HepG2 (cell line): ENCODE results near the gene SLC5A6. TPM values are rescaled to one million over a fixed set of nuclear protein-coding genes. Genes with fewer than 3 reads are reported as not detected.
"Not testable (repeated sequence)": the region's sequence is repeated elsewhere in the genome, so short reads cannot be mapped to it uniquely, and the experiment has no call there.

ENCODE experiments used
- ATAC-seq: fragments of 200-7000 bp; cut with Tn5 transposase; 3 replicates; pipeline ENCODE4 v1.9.1; 2020; ENCODE audit warnings: mild to moderate bottlenecking, moderate library complexity
- BruUV-seq: library from RNA; stranded (reverse); fragments of 400-500 nt; replicated peaks from 2 replicates; lab custom pipeline; 2021; lab: Mats Ljungman, UMichigan
- CTCF ChIA-PET: fragments of 300-600 bp; formaldehyde crosslinking; extraction: SDS; loops from one replicate; lab custom pipeline; 2021; ENCODE audit warnings: low total read pairs, inconsistent platforms, low intra/inter-chr PET ratio; lab: Yijun Ruan, JAX
- POLR2A ChIA-PET: fragments of 350-600 bp; sonication (Branson Sonifier 250); formaldehyde crosslinking; loops from one replicate; lab custom pipeline; 2020; ENCODE audit warnings: antibody characterized with exemption, inconsistent platforms; lab: Yijun Ruan, JAX
- DNase-seq: peaks from one replicate; pipeline ENCODE4 v3.0.0-alpha.2; 2015; ENCODE audit warnings: low spot score
- FAIRE-seq: peaks from 3 replicates; lab custom pipeline; 2011; peaks lifted over from hg19 to GRCh38; lab: Jason Lieb, UNC
- H2AFZ ChIP-seq: one replicate; pipeline ENCODE4 v1.6.1; 2011; ENCODE audit warnings: low read length, inconsistent platforms
- H3K27ac ChIP-seq: fragments of 300-600 bp; 3 replicates; pipeline ENCODE4 v1.8.0; 2011; ENCODE audit warnings: mixed run types, mild to moderate bottlenecking, mixed read lengths, low read length, inconsistent platforms; ENCODE audit not compliant: insufficient read depth; ENCODE audit errors: extremely low read length
- H3K27me3 ChIP-seq, 2 experiments: fragments of 200-600 bp in 1 of 2; 2 replicates in 1 of 2; 3 replicates in 1 of 2; pipeline versions ENCODE4 v1.6.0 to v1.8.0; 2011; ENCODE audit warnings: low read length in 2 of 2, mild to moderate bottlenecking in 2 of 2, moderate library complexity in 2 of 2, inconsistent platforms in 1 of 2; ENCODE audit not compliant: insufficient read depth in 2 of 2, control insufficient read depth in 1 of 2
- H3K36me3 ChIP-seq, 2 experiments: fragments of 200-600 bp in 1 of 2; replicated peaks in 1 of 2; 2 replicates in 1 of 2; 3 replicates in 1 of 2; pipeline versions ENCODE4 v1.5.1 to v1.8.0; 2011; ENCODE audit warnings: low read length in 2 of 2, inconsistent platforms in 1 of 2; ENCODE audit not compliant: insufficient read depth in 2 of 2, control insufficient read depth in 1 of 2
- H3K4me1 ChIP-seq: 2 replicates; pipeline ENCODE4 v1.5.1; 2012; ENCODE audit warnings: low read length, inconsistent platforms; ENCODE audit not compliant: insufficient read depth
- H3K4me2 ChIP-seq: 2 replicates; pipeline ENCODE4 v1.6.0; 2011; ENCODE audit warnings: low read depth, low read length, inconsistent platforms
- H3K4me3 ChIP-seq, 3 experiments: fragments of 200-600 bp in 1 of 3; sonication (generic), shearing (Covaris generic) in 1 of 3; replicated peaks in 1 of 3; 2 replicates each; pipeline ENCODE4 v1.5.1; 2011 to 2016; ENCODE audit warnings: low read length in 3 of 3, inconsistent platforms in 2 of 3, low read depth in 2 of 3, mild to moderate bottlenecking in 2 of 3, control low read depth in 1 of 3, mixed read lengths in 1 of 3; ENCODE audit not compliant: insufficient read depth in 1 of 3
- H3K79me2 ChIP-seq: one replicate; pipeline ENCODE4 v1.6.1; 2011; ENCODE audit warnings: low read length, inconsistent platforms; ENCODE audit not compliant: insufficient read depth
- H3K9ac ChIP-seq: 2 replicates; pipeline ENCODE4 v1.6.0; 2011; ENCODE audit warnings: mild to moderate bottlenecking, low read depth, low read length, inconsistent platforms; ENCODE audit not compliant: insufficient read depth
- H3K9me3 ChIP-seq: 2 replicates; pipeline ENCODE4 v1.5.1; 2012; ENCODE audit warnings: mild to moderate bottlenecking, low read length
- H4K20me1 ChIP-seq: 2 replicates; pipeline ENCODE4 v1.6.0; 2011; ENCODE audit warnings: inconsistent platforms, mild to moderate bottlenecking, low read length, moderate library complexity; ENCODE audit not compliant: insufficient read depth
- ATRX ChIP-seq: sonication (generic); formaldehyde crosslinking; IDR thresholded peaks from 2 replicates; pipeline ENCODE4 v1.4.0; 2020; ENCODE audit warnings: missing genetic modification reagents, borderline replicate concordance
- MEF2D ChIP-seq: sonication (generic); formaldehyde crosslinking; IDR thresholded peaks from 2 replicates; pipeline ENCODE4 v1.5.1; 2020; ENCODE audit warnings: mild to moderate bottlenecking, missing genetic modification reagents
- POLR2A ChIP-seq, 2 experiments: IDR thresholded peaks; 2 replicates each; pipeline ENCODE4 v1.6.1; 2011; ENCODE audit warnings: low read depth in 2 of 2, low read length in 2 of 2, mild to moderate bottlenecking in 1 of 2, moderate library complexity in 1 of 2; ENCODE audit not compliant: insufficient read depth in 1 of 2
- SSRP1 ChIP-seq: IDR thresholded peaks from 2 replicates; pipeline ENCODE4 v1.6.1; 2016; ENCODE audit warnings: control low read depth
- ZFX ChIP-seq: sonication (generic); formaldehyde crosslinking; IDR thresholded peaks from 2 replicates; pipeline ENCODE4 v1.4.0; 2020; ENCODE audit warnings: mild to moderate bottlenecking, low read depth, missing genetic modification reagents, moderate library complexity
- ZNF121 ChIP-seq: sonication (generic); formaldehyde crosslinking; IDR thresholded peaks from 2 replicates; pipeline ENCODE4 v1.5.0; 2020; ENCODE audit warnings: mild to moderate bottlenecking, missing genetic modification reagents
- ZNF451 ChIP-seq: sonication (generic); formaldehyde crosslinking; IDR thresholded peaks from 2 replicates; pipeline ENCODE4 v1.5.0; 2020; ENCODE audit warnings: mild to moderate bottlenecking, missing genetic modification reagents
- ZNF749 ChIP-seq: sonication (generic); formaldehyde crosslinking; IDR thresholded peaks from 2 replicates; pipeline ENCODE4 v1.8.0; 2022; ENCODE audit warnings: mild to moderate bottlenecking, missing genetic modification reagents, moderate library complexity, borderline replicate concordance
- ZNF776 ChIP-seq: sonication (generic); formaldehyde crosslinking; IDR thresholded peaks from 2 replicates; pipeline ENCODE4 v1.4.0; 2020; ENCODE audit warnings: mild to moderate bottlenecking, missing genetic modification reagents
- ZSCAN22 ChIP-seq: sonication (generic); formaldehyde crosslinking; IDR thresholded peaks from 2 replicates; pipeline ENCODE4 v1.4.0; 2020; ENCODE audit warnings: mild to moderate bottlenecking, missing genetic modification reagents
- ZSCAN30 ChIP-seq: sonication (generic); formaldehyde crosslinking; IDR thresholded peaks from 2 replicates; pipeline ENCODE4 v1.5.0; 2020; ENCODE audit warnings: mild to moderate bottlenecking, missing genetic modification reagents
- WGBS: methylation state at CpG from one replicate; pipeline ENCODE4 v1.1.6; 2017; ENCODE audit warnings: low lambda C conversion rate; 5-methylcytosine and 5-hydroxymethylcytosine counted together
- in situ Hi-C: cut with HindIII; loops from 2 replicates; pipeline ENCODE4 v1.10.0; 2017; ENCODE audit warnings: low pct_unique_long_range_greater_than_20kb; ENCODE audit not compliant: extremely low pct_ligation_motif_present
- intact Hi-C: fragments of 100-400 bp; cut with micrococcal nuclease; formaldehyde crosslinking; loops from one replicate; pipeline ENCODE4 v1.10.0; 2022; ENCODE audit not compliant: unreplicated experiment
- polyA plus RNA-seq, 8 experiments: library from polyadenylated mRNA; depleted of rRNA in 3 of 8; stranded (reverse) in 7 of 8; unstranded in 1 of 8; fragments of >200 nt; fragmentation: Illumina TruSeq in 4 of 8; extraction: Trizol in 4 of 8; gene quantifications; 2 replicates each; pipeline versions ENCODE4 v1.2.1 to v1.2.3, GENCODE V29; 2011 to 2016; ENCODE audit warnings: low read depth in 4 of 8, missing spikeins in 1 of 8, mixed read lengths in 1 of 8; ENCODE audit not compliant: insufficient read depth in 1 of 8
- total RNA-seq, 5 experiments: library from RNA; depleted of rRNA; stranded (reverse); fragments of >200 nt; fragmentation: Illumina TruSeq; extraction: Trizol; gene quantifications; 2 replicates each; pipeline ENCODE4 v1.2.3, GENCODE V29; 2016; ENCODE audit warnings: low read depth in 1 of 5
- TF ChIP-seq, protein P1 (sequence below): sonication (generic); formaldehyde crosslinking; IDR thresholded peaks from 2 replicates; pipeline ENCODE4 v1.5.0; 2020; ENCODE audit warnings: mild to moderate bottlenecking, missing genetic modification reagents

SLC5A6 gene
- total and polyA plus RNA-seq, 2 of the 13 experiments (the other 11 are each of a cell fraction or from before 2014, with no cell fraction given) = 135 to 417 TPM

- no peak for TF ChIP-seq ATRX
- no peak for TF ChIP-seq ZNF121 (CRISPR knock-in tag)
- no peak for TF ChIP-seq ZNF451 (CRISPR knock-in tag)
- peak; percentile 37; the same call in 1 of the 2 replicates for TF ChIP-seq ZFX
- 0 out of 2 replicates have a peak, but pooled peaks have one; percentile 45 for TF ChIP-seq ZNF749
- peak in 1 of 2 experiments; percentile 10; a peak in 1 of 4 replicates for TF ChIP-seq POLR2A (IDR thresholded peaks at IDR 0.05; ENCODE audit: insufficient read depth in 1 of 2, low read depth in 2 of 2, low read length in 2 of 2)
- no peak for TF ChIP-seq MEF2D
- no peak for TF ChIP-seq ZSCAN22 (CRISPR knock-in tag)
- TF ChIP-seq ZNF776 (CRISPR knock-in tag) = no peak
- peaks cover 24 to 34% of the 10 kb centered on the region in 2 experiments for H3K36me3 ChIP-seq
- H3K79me2 ChIP-seq = no peaks in the 10 kb centered on the region
- ATAC-seq (peak; percentile 6; the same call in 1 of the 3 replicates), FAIRE-seq (no peak), DNase-seq (no peak)
- no peak overlapping the region for H3K9ac ChIP-seq
- no TSS peak for BruUV-seq
- H3K9me3 ChIP-seq = no peaks in the 10 kb centered on the region
- in situ Hi-C loops = loop anchor here (5.0 kb wide), 1 partner anchor 101 kb away; no protein-coding TSS in a partner anchor
- 87% methylated on average over 2 of the region's 2 CpGs for WGBS
- no peak overlapping the region for H2AFZ ChIP-seq
- intact Hi-C loops = no loop called here
- peaks cover 17% of the 10 kb centered on the region for H3K4me1 ChIP-seq
- no peaks in the 10 kb centered on the region for H4K20me1 ChIP-seq
- H3K27me3 ChIP-seq = no peaks in the 10 kb centered on the region
- no peak overlapping the region for H3K4me2 ChIP-seq
- CTCF ChIA-PET = no interaction called here
- H3K27ac ChIP-seq = no peak overlapping the region
- H3K4me3 ChIP-seq = no peak overlapping the region
- POLR2A ChIA-PET = interaction anchor here (1.0 to 1.3 kb wide), 3 partner anchors 84 to 105 kb away, joined by 3 read pairs; no protein-coding TSS in a partner anchor
Observed at GRCh38 chr2:27198627-27199026, 13.4 kb downstream of the SLC5A6 start.

GRCh38 chr2:27198068-27198467, 14.0 kb downstream of the SLC5A6 start:
- CTCF ChIA-PET, intact Hi-C loops: not testable (repeated sequence)
- in situ Hi-C loops = loop anchor here (5.0 kb wide), 1 partner anchor 101 kb away; no protein-coding TSS in a partner anchor

More at GRCh38 chr2:27198068-27198467, 14.0 kb downstream of the SLC5A6 start:
- H3K36me3 ChIP-seq = peaks cover 20 to 28% of the 10 kb centered on the region in 2 experiments
- H3K9me3 ChIP-seq, H3K27ac ChIP-seq, BruUV-seq, H4K20me1 ChIP-seq, H3K27me3 ChIP-seq: not testable (repeated sequence)
- POLR2A ChIA-PET = interaction anchor here (1.1 to 1.3 kb wide), 2 partner anchors 84 to 104 kb away, joined by 3 read pairs; no protein-coding TSS in a partner anchor
- TF ChIP-seq, protein P1, sequence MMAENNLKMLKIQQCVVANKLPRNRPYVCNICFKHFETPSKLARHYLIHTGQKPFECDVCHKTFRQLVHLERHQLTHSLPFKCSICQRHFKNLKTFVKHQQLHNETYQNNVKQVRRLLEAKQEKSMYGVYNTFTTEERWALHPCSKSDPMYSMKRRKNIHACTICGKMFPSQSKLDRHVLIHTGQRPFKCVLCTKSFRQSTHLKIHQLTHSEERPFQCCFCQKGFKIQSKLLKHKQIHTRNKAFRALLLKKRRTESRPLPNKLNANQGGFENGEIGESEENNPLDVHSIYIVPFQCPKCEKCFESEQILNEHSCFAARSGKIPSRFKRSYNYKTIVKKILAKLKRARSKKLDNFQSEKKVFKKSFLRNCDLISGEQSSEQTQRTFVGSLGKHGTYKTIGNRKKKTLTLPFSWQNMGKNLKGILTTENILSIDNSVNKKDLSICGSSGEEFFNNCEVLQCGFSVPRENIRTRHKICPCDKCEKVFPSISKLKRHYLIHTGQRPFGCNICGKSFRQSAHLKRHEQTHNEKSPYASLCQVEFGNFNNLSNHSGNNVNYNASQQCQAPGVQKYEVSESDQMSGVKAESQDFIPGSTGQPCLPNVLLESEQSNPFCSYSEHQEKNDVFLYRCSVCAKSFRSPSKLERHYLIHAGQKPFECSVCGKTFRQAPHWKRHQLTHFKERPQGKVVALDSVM (CRISPR knock-in tag) = peak; percentile 83
- TF ChIP-seq SSRP1 (CRISPR knock-in tag) = 0 out of 2 replicates have a peak, but pooled peaks have one; percentile 43
- TF ChIP-seq ZSCAN30 = 0 out of 2 replicates have a peak, but pooled peaks have one; percentile 53
- TF ChIP-seq, all 625 proteins: peak for 3; not testable (repeated sequence) for 622
- H3K9ac ChIP-seq, H3K4me2 ChIP-seq, ATAC-seq, H3K79me2 ChIP-seq, H3K4me3 ChIP-seq, FAIRE-seq, H2AFZ ChIP-seq, DNase-seq: not testable (repeated sequence)
- WGBS = 95% methylated on average over 3 of the region's 3 CpGs
- peaks cover 22% of the 10 kb centered on the region for H3K4me1 ChIP-seq
